ENCODE results near the gene KLRG1. TPM values are rescaled to one million over a fixed set of nuclear protein-coding genes. Genes with fewer than 3 reads are reported as not detected.
A peak's percentile ranks its signal among the peaks of the same experiment; 100 is the strongest.

KLRG1 gene
- total RNA-seq, 1 donor from 2014 or later: 1.1 TPM

- no peak for DNase-seq (ENCODE audit: low read depth)
Measured at GRCh38 chr12:9040484-9041186, 51.3 kb downstream of the KLRG1 start.

- peak; percentile 9 for DNase-seq (ENCODE audit: low read depth)
Measured at GRCh38 chr12:9041321-9041720, 52.0 kb downstream of the KLRG1 start.

- no peak for DNase-seq (ENCODE audit: low read depth)
Measured at GRCh38 chr12:9043766-9044165, 54.4 kb downstream of the KLRG1 start.

GRCh38 chr12:9047105-9047504, 57.8 kb downstream of the KLRG1 start:
- DNase-seq (ENCODE audit: low read depth): no peak

GRCh38 chr12:9048930-9049329, 59.6 kb downstream of the KLRG1 start:
- no peak for DNase-seq (ENCODE audit: low read depth)

- DNase-seq (ENCODE audit: low read depth): peak; percentile 61
Measured at GRCh38 chr12:9049520-9050133, 60.3 kb downstream of the KLRG1 start.

GRCh38 chr12:9050521-9051157, 61.3 kb downstream of the KLRG1 start:
- DNase-seq (ENCODE audit: low read depth): no peak

GRCh38 chr12:9051158-9051550, 61.8 kb downstream of the KLRG1 start:
- DNase-seq (ENCODE audit: low read depth): no peak

- no peak for DNase-seq (ENCODE audit: low read depth)
Measured at GRCh38 chr12:9052610-9053009, 63.3 kb downstream of the KLRG1 start.

Other genes starting within 250 kb of the KLRG1 start
- gene A2ML1, start 166.9 kb upstream of the KLRG1 start, total RNA-seq: 0.35 TPM in 1 of 2 replicates, not detected in the other
- 12.2 and 38.6 TPM in 2 replicates for gene PHC1, start 75.0 kb upstream of the KLRG1 start, total RNA-seq
- gene M6PR, start 39.9 kb upstream of the KLRG1 start, total RNA-seq: 212 and 223 TPM in 2 replicates
- gene A2M, start 126.4 kb downstream of the KLRG1 start, total RNA-seq: 0.35 and 2.8 TPM in 2 replicates
- gene PZP, start 218.8 kb downstream of the KLRG1 start, total RNA-seq: not detected in 2 replicates

All from renal cortical epithelial cell (primary cell).